Measurements from ENCODE around the gene HID1.

The HID1 gene

DNA sequence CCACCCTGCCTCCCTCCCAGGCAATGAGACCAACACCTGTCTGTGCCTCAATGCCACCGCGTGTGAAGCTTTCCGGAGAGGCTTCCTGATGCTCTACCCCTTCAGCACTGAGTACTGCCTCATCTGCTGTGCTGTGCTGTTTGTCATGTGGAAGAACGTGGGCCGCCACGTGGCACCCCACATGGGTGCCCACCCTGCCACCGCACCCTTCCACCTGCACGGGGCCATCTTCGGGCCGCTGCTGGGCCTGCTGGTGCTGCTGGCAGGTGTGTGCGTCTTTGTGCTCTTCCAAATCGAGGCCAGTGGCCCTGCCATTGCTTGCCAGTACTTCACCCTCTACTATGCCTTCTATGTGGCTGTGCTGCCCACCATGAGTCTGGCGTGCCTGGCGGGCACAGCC is 25.9 kb downstream of the HID1 start:
- DNase-seq, result no peak

DNA sequence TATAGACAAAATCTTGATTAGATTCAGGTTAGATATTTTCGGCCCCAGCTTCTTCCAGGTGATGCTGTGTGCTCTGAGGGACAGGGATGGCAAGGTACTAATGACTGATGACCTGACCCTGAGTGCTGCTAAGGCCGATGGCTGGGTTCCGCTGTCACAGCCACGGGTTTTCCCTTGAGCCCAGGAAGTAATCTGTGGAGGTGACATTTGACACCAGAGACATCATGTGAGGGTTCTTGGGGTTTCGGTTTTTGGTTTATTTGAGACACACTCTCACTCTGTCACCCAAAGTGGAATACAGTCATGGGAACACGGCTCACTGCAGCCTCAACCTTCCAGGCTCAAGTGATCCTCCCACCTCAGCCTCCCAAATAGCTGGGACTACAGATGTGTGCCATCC is 27.0 kb downstream of the HID1 start:
- DNase-seq, result no peak

DNA sequence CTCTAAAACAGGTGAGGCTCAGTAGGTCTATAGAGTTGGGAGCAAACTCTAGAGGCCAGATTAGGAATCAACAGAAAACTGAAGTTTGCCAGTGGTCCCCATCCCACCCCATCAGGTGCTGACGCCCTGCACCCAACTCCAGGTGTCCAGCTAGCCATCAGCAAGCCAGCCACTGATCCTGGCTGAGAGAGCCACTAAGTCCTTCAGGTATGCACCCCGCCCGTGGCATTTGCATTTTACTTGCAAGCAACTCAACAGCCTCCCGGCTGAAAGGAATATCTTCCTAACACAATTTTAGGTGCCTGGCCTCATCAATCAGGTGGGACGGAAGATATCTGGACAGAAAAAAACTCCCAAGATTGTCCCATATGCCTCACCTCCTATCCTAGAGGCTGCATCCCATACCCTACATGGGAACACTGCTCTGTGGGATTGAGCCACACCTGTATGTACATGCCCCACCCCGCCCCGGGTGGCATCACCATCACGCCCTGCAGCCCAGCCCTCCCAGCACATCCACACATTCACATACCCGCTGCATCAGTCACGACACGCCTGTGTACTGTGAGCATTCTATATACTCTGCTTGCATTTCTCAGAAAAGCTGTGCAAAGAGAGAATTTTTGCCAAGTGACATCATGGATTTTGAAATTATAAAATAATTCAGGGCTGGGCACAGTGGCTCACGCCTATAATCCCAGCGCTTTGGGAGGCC is 28.6 kb downstream of the HID1 start:
- DNase-seq, result no peak

DNA sequence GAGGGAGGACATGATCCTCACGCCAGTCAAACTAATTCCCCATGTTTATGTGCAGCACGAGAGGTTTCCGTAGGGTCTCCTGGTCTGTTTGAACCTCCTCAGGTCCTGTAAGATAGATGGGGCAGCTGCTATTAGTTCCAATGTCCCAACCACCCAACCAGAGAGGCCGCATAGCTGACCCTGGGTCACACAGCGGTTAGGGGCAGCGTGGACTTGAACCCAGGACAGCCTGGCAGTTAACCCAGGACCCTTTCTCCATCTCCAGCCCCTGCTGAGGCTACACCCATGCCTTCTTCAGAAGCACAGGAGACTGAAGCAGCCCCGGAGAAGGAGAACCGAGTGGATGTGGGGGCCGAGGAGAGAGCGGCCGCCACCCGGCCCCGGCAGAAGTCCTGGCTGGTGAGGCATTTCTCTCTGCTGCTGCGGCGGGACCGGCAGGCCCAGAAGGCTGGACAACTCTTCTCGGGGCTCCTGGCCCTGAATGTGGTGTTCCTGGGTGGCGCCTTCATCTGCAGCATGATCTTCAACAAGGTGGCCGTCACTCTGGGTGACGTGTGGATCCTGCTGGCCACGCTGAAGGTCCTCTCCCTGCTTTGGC is 31.3 kb downstream of the HID1 start:
- no peak for DNase-seq

DNA sequence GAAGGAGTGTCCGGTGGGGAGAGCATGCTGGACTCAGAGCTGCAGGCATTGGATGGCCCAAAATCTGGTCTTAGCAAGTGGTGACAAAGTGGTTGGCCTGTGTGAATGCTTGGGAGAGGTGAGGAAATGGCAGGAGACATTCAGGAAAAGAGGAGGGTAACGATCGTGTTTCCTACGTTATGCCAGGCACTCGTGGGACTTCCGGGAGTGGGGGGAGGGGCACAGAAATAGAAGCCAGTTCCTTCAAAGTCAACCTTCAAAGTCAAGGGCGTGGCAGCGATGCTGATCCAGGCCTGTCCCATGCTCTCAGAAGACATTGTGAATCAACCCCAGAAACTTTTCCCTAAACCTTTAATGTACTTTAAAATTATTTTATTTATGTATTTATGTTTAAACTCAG is 33.0 kb downstream of the HID1 start:
- DNase-seq, result no peak

DNA sequence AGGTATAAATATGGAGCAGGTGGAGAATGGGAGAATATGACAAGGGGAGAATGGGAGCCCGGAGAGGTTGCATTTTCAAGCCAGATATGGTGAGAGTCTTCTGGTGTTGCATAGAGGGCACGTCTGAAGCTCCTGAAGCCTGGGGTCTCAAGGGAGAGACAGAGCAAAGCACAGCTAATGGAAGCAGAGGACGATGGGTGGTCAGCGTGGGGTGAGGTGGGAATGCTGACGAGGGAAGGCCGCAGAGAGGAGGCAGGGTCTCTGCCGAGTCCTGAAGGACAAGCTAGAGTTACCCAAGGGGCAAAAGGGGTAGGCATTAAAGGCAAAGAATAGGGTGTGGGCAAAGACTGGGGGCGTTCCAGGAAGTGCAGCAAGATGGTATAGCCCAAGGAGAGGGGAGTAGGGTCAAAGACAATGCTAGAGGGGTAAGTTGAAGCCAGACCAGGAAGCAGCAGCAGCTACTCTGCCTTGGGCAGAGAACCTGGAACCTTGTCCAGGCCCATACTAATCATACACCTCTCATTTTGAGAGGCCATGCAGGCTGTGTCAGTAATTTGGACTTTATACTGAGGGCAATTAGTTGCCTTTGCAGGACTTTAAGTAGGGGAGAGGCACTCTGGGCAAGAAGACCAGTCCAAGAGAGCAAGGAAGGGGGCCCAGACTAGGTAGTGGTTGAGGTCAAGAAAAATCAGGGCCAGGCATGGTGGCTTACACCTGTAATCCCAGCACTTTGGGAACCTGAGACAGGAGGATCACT is 34.2 kb downstream of the HID1 start:
- DNase-seq, result no peak

DNA sequence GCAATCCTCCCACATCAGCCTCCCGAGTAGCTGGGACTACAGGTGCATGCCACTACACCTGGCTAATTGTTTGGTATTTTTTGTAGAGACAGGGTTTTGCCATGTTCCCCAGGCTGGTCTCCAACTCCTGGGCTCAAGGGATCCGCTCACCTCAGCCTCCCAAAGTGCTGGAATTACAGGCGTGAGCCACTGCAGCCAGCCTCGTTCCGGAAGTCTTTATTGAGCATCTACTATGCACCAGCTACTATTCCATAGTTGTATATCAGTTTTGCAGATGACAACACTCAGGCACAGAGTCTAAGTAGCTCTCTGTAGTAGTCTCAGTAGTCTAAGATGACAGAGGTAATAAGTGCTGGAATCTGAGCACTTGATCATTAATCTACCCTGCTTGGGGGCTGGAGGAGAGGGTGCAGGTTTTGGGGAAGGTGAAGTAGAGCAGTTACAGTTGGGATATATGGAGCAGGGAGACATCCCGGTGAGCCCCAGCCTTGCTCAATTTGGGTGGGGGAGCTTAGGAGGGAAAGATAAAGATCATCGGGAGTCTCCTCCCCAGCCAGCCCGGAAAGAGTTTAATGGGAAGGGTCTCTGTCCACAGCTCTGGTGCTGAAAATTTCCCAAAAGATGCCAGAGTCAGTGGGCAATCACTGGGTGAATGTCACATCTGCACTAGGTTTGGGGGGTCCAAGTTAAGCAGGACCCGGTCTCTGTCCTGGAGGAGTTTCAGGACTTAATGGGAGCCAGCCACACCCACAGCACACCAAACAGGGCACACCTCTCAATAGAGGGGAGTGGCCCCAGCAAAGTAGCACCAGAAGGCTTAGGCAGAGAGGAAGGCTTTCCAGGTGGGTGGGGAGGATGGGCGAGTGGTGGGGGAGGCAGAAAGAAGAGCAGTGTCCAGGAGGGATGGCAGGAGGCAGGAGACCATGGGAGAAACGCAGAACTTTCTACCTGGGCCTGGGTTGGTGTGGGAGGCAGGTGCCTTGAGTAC is 35.2 kb downstream of the HID1 start:
- DNase-seq, result no peak

DNA sequence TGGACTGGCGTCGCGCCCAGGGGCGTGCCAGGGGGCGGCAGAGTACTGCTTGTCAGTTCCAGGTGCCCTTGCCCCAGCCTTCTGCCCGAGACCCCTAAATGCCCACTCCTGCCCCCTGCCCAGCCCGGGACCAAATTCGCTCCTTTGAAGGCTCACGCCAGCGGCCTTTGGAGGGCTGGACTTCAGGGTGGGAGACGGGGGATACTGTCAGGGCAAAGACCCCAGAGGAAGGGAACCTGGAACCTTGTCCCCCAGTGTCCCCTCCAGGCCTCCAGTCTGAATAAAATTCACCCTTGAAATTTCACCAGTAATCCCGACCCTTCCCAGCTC is 36.1 kb downstream of the HID1 start:
- DNase-seq, result no peak

DNA sequence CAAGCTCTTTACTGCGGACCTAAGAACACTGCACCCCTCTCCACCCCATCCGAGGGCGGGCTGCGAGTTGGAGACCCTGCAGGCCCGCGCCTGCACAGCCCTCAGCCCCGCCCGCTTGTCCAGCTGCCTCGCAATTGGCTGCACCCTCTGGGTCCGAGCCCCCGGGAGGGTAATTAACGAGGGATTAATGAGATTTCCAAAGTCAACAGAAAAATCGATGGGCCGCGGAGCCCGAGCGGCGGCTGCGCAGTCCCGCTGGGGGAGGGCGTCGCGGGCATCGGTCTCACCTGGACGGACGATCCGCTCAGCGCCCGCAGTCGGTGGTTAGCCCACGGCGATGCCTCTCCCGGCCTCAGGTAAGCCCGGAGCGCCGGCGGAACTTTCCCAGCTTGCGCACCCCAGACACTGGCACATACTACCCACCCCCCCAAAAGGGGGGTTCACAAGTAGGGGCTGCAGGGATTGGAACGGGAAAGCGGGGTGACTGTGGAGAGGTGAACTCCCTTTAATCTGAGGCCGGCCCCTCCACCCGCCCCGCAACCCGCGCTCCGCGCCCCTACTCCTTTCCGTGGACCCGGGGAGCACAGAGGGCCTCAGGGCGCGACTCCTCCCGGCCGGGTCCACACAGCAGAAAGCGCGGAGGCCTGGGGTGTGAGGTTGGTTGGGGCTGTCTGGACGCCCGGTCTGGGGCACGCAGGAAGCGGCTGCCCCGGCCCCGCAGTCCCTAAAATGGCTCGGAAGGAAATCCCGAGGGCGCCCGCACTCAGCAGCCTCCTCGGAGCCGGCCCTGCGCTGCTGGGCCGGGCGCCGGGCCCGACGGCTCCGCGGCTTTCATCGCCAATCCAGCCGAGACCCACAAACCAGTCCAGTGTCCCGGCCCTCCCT is 36.7 kb downstream of the HID1 start, which contains the start of gene OTOP3:
Gene OTOP3, plus strand, starts transcription at position 314 of the 885 bp plus-strand sequence. Its CDS starts 24 bp downstream, at position 338.
- no peak for DNase-seq

DNA sequence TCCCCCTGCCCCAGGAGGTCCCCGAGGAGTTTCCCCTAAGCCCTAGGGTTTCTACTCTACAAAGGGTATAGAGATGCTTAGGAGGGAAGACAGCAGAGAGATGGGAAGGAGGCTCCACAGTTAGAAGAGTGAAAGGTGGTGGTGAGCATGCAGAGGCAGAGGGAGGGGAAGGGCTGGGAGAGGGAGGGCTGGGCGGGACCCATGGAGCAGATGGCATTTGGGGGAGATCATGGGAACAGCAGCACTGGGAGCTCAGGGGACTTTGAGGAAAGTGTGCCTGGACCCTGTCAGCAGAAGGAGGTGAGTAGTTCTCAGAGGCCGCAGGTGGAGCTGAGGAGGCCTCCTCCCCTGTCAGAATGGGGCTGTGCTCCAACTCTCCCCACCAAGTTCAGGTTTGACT is 37.5 kb downstream of the HID1 start:
- DNase-seq, result no peak

DNA sequence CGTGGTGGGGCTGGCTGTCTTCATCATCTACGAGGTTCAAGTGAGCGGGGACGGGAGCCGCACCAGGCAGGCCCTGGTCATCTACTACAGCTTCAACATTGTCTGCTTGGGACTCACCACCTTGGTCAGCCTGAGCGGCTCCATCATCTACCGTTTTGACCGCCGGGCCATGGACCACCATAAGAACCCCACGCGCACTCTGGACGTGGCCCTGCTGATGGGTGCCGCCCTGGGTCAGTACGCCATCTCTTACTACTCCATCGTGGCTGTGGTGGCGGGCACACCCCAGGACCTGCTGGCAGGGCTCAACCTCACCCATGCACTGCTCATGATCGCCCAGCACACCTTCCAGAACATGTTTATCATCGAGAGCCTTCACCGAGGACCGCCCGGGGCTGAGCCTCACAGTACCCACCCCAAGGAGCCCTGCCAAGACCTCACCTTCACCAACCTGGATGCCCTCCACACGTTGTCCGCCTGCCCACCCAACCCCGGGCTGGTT is 42.0 kb downstream of the HID1 start:
- DNase-seq, result no peak

DNA sequence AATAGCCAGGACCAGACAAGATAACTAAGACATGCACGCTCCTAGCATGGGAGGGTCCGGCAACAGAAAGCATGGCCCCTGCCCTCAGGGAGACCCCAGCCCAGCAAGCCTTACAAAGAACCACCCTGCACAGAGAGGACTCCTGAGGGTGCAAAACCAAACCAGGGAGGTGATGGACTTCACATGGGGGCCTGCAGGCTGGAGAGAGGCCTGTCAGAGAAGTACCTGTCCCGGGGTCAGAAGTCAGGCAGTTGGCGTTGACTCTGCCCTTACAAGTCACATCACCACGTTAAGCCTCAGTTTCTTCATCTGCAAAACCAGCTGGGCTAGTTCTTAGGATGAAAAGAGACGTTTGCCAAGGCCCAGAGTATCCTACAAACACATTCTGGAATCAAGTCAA is 43.8 kb downstream of the HID1 start:
- DNase-seq, result no peak

DNA sequence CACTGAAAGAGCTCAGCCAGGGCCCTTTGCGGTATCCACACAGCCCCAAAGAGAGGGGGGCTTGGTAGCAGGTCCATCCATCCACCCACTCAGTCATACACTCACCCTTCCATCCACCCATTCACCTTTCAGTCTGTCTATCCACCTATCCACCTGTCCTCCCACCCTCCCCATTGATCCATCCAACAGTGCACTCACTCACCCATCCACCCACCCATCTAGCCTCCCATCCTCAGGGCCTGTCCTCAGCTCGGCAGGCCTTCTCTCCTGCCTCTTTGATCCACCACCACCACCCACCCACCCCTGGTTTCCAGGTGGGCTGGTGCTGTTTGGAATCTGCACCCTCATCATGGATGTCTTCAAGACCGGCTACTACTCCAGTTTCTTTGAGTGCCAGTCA is 47.3 kb downstream of the HID1 start:
- no peak for DNase-seq

DNA sequence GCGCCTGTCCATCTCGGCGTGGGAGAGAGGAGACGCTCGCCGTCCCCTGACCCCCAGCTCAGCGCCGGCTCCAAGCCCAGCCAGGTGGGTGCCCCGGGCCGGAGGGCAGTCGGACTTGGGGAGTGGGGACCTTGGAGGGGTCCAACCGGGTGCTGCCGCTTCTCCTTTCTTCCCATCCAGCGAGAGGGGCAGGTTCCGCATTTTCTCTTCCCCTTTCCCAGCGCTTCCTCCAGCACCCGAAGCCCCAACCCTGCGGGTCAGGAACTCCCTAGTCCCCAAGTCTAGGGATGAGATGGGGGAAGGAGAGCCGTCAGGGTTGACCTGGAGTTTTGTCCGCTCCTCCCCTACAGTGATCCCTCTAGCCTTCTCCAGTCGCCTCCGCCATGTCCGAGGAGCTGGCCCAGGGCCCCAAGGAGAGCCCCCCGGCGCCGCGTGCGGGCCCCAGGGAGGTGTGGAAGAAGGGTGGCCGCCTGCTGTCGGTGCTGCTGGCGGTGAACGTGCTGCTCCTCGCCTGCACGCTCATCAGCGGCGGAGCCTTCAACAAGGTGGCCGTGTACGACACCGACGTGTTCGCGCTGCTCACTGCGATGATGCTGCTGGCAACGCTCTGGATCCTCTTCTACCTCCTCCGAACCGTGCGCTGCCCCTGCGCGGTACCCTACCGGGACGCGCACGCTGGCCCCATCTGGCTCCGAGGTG is 48.2 kb downstream of the HID1 start, which contains the start of gene OTOP2:
Gene OTOP2, plus strand, starts transcription at position 24 of the 699 bp plus-strand sequence. Its CDS starts 360 bp downstream, at position 384.
- DNase-seq, result peak; percentile 24

DNA sequence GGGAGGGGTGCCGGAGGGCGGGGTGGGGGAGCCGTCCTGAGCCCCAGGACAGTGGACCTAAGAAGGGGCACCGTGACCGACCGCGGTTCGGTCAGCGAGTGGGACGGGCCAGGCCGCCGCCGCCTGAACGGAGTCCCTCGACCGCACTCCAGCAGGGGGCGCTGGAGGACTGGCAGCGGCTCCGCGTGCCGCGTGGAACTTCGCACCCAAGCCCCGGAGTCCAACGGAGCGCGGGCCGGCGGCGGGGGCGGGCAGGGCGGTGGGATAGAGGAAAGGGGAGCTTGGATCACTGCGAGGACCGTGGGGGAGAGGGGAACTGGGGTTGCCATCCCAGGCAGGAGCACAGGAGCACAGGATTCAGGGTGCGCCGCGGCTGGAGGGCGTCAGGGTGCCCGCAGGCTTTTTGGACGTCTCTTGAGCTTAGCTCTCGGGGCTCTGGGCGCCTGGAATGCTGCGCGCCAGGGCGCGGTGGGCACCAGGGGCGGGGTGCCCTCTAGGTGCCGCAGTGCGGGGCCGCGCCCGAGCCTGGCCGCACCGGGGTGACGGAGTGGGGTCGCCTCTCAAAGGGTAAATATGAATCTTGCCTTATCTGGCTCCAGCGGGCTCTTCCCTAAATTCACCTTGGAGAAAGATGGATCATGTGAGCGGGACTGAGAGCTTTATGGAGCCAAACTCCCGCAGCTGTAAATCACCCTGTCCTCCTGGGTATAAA is 48.9 kb downstream of the HID1 start:
- DNase-seq, result peak; percentile 84

DNA sequence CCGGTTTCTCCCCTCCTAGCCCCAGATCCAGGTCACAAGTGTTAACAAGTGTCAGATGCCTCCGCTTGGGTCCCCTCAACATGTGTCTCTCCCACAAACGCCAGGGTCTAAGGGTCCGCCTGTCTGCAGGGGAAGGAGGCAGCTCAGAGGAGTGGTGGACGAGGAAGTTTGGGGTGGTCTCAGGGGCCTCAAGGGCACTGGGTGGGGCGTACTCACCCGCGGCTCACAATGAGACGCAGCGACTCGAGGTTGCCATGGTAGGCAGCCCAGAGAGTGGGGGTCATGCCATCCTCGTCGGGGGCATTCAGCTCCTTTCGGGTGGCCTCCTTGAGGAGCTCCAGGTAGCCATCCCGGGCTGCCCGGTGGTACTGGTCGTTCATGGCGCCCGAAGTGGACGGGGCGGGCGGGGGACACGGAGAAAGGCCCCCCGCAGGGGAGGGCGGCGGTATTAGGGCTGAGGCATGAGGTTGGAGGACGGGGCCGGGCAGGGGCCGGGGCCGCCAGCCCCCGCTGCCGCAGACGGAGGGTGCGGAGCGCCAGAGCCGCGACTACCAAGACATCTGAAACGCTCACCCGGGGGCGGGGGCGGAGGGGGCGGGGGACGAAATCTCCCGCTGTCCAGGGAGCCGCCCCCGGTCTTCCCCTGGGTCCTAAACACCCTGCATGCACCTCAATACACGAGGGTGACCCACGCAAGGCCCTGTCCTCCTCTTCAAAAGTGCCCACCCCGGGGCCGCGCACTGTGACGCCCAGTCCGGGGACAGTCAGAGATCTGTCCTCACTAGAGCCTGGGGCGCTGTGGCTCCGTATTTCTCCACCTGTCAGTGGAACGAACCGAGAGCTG is 49.6 kb downstream of the HID1 start, which contains the start of gene USH1G:
Gene USH1G, minus strand, starts transcription at position 562 of the 844 bp plus-strand sequence. Its CDS starts 182 bp downstream, at position 380.
- DNase-seq, result no peak

DNA sequence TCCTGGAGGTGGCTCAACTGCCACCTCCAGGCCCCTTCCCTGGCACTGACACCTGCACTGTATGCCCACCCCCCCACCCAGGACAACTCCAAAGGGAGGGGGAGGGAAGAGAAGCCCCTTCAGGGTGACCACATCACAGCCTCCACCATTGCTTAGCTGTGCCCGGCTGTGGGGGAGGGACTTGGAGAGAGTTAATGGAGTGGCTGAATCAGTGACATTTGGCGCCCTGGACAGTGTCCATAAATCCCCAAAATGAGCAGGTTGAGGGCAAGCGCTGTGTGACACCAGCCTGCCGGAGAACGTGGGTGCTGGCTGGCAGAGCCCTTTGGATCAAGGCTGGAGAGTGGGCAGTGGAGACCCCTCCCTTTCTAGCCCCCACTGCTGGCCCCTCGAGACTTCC is 50.4 kb downstream of the HID1 start:
- DNase-seq, result no peak

DNA sequence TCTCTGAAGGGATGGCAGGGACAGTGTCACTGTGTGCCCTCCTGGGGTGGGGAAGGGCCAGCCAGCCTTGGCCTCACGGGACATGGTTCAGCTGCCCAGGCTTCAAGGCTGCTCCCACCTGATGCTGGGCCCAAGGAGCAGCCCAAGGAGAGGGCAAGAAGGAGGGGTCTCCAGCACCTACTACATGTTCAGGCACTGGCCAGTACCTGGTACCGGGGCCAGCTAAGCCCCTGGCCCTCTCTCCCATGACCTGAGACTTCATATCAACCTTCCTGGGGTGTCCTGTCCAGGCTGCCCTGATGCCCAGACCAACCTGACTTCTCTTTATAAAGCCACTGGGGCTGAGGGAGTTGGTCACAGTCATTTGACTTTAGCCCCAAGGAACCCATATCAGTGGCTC is 50.8 kb downstream of the HID1 start:
- DNase-seq, result no peak

DNA sequence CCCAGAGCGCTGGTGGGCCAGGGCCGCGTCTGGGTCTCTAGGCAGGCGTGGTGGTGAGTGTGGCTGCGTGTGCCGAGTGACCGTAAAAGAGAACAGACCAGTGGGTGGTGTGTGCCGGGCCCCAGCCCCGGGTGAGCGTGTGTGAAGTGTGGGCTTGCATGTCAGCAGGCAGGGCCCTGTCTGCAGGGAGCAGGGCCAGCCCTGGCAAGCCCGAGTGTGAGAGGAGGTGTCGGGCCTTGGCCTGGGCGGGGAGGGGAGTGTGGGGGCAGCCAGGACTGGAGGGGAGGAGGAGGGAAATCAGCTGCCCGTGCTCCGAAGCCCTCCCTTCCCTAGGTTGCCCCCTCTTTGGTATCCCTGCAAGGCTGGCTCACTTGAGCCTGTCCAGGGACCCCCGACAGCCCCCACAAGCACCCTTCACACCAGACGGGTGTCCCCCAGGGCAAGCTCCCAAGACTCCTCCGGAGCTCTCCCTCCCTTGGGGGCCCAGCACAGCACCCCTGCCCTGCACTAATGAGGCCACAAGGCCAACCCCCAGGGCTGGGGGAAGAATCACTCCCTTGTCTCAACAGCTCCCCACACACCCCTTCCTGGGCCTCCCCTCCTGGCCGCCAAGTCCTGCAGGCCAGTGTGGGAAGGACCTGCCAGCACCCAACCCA is 51.4 kb downstream of the HID1 start:
- no peak for DNase-seq

All from stimulated activated CD4-positive, alpha-beta T cell treated with anti-CD3 and anti-CD28 coated beads, Interleukin-15, amount 100 ng/mL, for 24 hours (primary cell).